BJ (cell line): ENCODE measurements around the gene MRPL27. TPM values are rescaled to one million over a fixed set of nuclear protein-coding genes. Genes with fewer than 3 reads are reported as not detected.

ENCODE experiments used
- CTCF ChIA-PET: fragments of 350-600 bp; formaldehyde crosslinking; extraction: SDS; loops from one replicate; lab custom pipeline; 2021; ENCODE audit warnings: antibody characterized with exemption, inconsistent platforms; lab: Yijun Ruan, JAX
- POLR2A ChIA-PET: fragments of 300-600 bp; sonication (Branson Sonifier 250); formaldehyde crosslinking; extraction: SDS; loops from one replicate; lab custom pipeline; 2021; ENCODE audit warnings: antibody characterized with exemption; lab: Charles Lee
- DNase-seq: peaks from one replicate; pipeline ENCODE4 v3.0.0-alpha.2; 2011; ENCODE audit warnings: low read depth
- H3K27me3 ChIP-seq: 2 replicates; pipeline ENCODE4 v1.6.0; 2011; ENCODE audit warnings: low read length; ENCODE audit not compliant: control insufficient read depth, insufficient read depth
- H3K36me3 ChIP-seq: 2 replicates; pipeline ENCODE4 v1.5.1; 2011; ENCODE audit warnings: low read length; ENCODE audit not compliant: control insufficient read depth, insufficient read depth
- H3K4me3 ChIP-seq: 2 replicates; pipeline ENCODE4 v1.5.1; 2011; ENCODE audit warnings: low read depth, mild to moderate bottlenecking, control low read depth, low read length
- polyA plus RNA-seq: library from polyadenylated mRNA; depleted of rRNA; stranded (reverse); fragments of >200 nt; gene quantifications from 2 replicates; pipeline ENCODE4 v1.2.3, GENCODE V29; 2011
- TF ChIP-seq, protein P1 (sequence below): IDR thresholded peaks from 2 replicates; pipeline ENCODE4 v1.5.1; 2011; ENCODE audit warnings: low read depth, mild to moderate bottlenecking, control low read depth, inconsistent platforms, low read length, moderate library complexity; ENCODE audit not compliant: insufficient read depth

Gene MRPL27
- polyA plus RNA-seq, 1 experiment, result 142 TPM

- DNase-seq, result no peak
- Histone ChIP-seq H3K36me3 (peaks cover 28% of the 10 kb centered on the region), H3K4me3 (no peak overlapping the region), H3K27me3 (no peaks in the 10 kb centered on the region)
- TF ChIP-seq, protein P1, sequence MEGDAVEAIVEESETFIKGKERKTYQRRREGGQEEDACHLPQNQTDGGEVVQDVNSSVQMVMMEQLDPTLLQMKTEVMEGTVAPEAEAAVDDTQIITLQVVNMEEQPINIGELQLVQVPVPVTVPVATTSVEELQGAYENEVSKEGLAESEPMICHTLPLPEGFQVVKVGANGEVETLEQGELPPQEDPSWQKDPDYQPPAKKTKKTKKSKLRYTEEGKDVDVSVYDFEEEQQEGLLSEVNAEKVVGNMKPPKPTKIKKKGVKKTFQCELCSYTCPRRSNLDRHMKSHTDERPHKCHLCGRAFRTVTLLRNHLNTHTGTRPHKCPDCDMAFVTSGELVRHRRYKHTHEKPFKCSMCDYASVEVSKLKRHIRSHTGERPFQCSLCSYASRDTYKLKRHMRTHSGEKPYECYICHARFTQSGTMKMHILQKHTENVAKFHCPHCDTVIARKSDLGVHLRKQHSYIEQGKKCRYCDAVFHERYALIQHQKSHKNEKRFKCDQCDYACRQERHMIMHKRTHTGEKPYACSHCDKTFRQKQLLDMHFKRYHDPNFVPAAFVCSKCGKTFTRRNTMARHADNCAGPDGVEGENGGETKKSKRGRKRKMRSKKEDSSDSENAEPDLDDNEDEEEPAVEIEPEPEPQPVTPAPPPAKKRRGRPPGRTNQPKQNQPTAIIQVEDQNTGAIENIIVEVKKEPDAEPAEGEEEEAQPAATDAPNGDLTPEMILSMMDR, result no peak
- POLR2A ChIA-PET, result no interaction called here
- CTCF ChIA-PET, result no interaction called here
These were observed 20.7 kb upstream of the MRPL27 start for GRCh38 chr17:50393700-50394099.

- H3K36me3 ChIP-seq, result peaks cover 32% of the 10 kb centered on the region
- no peak overlapping the region for H3K4me3 ChIP-seq
- TF ChIP-seq, protein P1, result no peak
- ChIA-PET POLR2A (no interaction called here), CTCF (interaction anchor here (1.0 kb wide), 1 partner anchor 223 kb away, joined by 3 read pairs; no protein-coding TSS in a partner anchor)
- H3K27me3 ChIP-seq, result no peaks in the 10 kb centered on the region
- no peak for DNase-seq
These were observed 19.6 kb upstream of the MRPL27 start for GRCh38 chr17:50392621-50393020.

GRCh38 chr17:50389534-50389933, 16.6 kb upstream of the MRPL27 start:
- ChIA-PET CTCF (interaction anchor here (1.2 to 2.4 kb wide), 2 partner anchors 8 to 18 kb away, joined by 3 to 9 read pairs; partner anchors contain the start of gene LRRC59), POLR2A (interaction anchor here (0.7 kb wide), 1 partner anchor 149 kb away, joined by 4 read pairs; no protein-coding TSS in a partner anchor)
- H3K4me3 ChIP-seq, result no peak overlapping the region
- peaks cover 48% of the 10 kb centered on the region for H3K36me3 ChIP-seq
- no peak for DNase-seq
- TF ChIP-seq, protein P1, result no peak
- H3K27me3 ChIP-seq, result no peaks in the 10 kb centered on the region

- TF ChIP-seq, protein P1, result no peak
- Histone ChIP-seq H3K27me3 (no peaks in the 10 kb centered on the region), H3K4me3 (no peak overlapping the region), H3K36me3 (peaks cover 49% of the 10 kb centered on the region)
- DNase-seq, result no peak
- ChIA-PET POLR2A (no interaction called here), CTCF (interaction anchor here (2.4 kb wide), 1 partner anchor 9 kb away, joined by 9 read pairs; the partner anchor contains the start of gene LRRC59)
These were observed 15.7 kb upstream of the MRPL27 start for GRCh38 chr17:50388728-50389127.

DNA sequence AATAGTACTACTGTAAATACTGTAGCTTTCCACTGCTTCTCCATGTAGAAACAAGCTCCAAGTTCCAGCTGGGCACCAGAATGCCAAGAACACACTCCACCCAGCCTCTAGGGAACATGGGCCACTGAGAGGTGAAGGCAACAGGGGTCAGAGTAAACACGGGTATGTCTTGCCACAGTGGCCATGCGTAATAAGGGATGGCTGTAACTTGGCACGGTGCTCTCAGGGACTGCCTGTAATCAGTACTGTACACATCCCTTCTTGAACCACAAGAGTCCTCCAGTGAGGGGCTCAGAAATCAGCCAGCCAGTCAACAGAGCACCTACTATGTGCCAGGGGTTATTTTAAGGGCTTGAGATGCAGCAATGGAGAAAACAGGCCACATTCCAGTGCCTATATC, 13.5 kb upstream of the MRPL27 start:
- ChIA-PET POLR2A (no interaction called here), CTCF (interaction anchor here (0.6 kb wide), 1 partner anchor 542 kb away, joined by 3 read pairs; no protein-coding TSS in a partner anchor)
- H3K4me3 ChIP-seq, result no peak overlapping the region
- peaks cover 47% of the 10 kb centered on the region for H3K36me3 ChIP-seq
- H3K27me3 ChIP-seq, result no peaks in the 10 kb centered on the region
- TF ChIP-seq, protein P1, result no peak
- DNase-seq, result no peak
